EH (cell line): ENCODE results near the gene MMUT.
A peak's percentile ranks its signal among the peaks of the same experiment; 100 is the strongest.
"Not testable (repeated sequence)": the region's sequence is repeated elsewhere in the genome, so short reads cannot be mapped to it uniquely, and the experiment has no call there.

Experiments
- DNase-seq: peaks from one replicate; pipeline ENCODE4 v3.0.0-alpha.2; 2015; ENCODE audit warnings: low read depth

Gene MMUT

GRCh38 chr6:49462927-49463611 is at the start of gene MMUT, which contains the start of gene CENPQ:
Gene MMUT (minus strand): TSS chr6:49463253. CDS start chr6:49459466, 3,787 bp downstream.
Gene CENPQ (plus strand): TSS chr6:49463370. CDS start chr6:49470177, 6,807 bp downstream.
- DNase-seq, result peak; percentile 96

GRCh38 chr6:49509342-49509741 is 46.3 kb upstream of the MMUT start:
- no peak for DNase-seq

GRCh38 chr6:49506569-49507111 is 43.6 kb upstream of the MMUT start:
- DNase-seq, result no peak

- DNase-seq, result no peak
Observed at GRCh38 chr6:49504666-49505065, 41.6 kb upstream of the MMUT start.

- DNase-seq, result no peak
Observed at GRCh38 chr6:49499623-49500022, 36.6 kb upstream of the MMUT start, which contains the start of gene GLYATL3. Gene GLYATL3 (plus strand): TSS chr6:49499923. CDS start chr6:49511991, 12,068 bp downstream.

GRCh38 chr6:49499126-49499525 is 36.1 kb upstream of the MMUT start:
- no peak for DNase-seq

GRCh38 chr6:49497304-49497703 is 34.3 kb upstream of the MMUT start:
- no peak for DNase-seq

- DNase-seq, result no peak
Observed at GRCh38 chr6:49490633-49491032, 27.6 kb upstream of the MMUT start.

- not testable (repeated sequence) for DNase-seq
Observed at GRCh38 chr6:49483380-49483779, 20.3 kb upstream of the MMUT start.

- not testable (repeated sequence) for DNase-seq
Observed at GRCh38 chr6:49481846-49482245, 18.8 kb upstream of the MMUT start.

- DNase-seq, result peak; percentile 69
Observed at GRCh38 chr6:49479308-49479970, 16.4 kb upstream of the MMUT start.

- DNase-seq, result not testable (repeated sequence)
Observed at GRCh38 chr6:49476564-49476963, 13.5 kb upstream of the MMUT start.

- no peak for DNase-seq
Observed at GRCh38 chr6:49468042-49468441, 5.0 kb upstream of the MMUT start.

- no peak for DNase-seq
Observed at GRCh38 chr6:49464691-49465090, 1.6 kb upstream of the MMUT start.

- no peak for DNase-seq
Observed at GRCh38 chr6:49463612-49463967, 537 bp upstream of the MMUT start.

GRCh38 chr6:49462599-49462926 is 490 bp downstream of the MMUT start:
- no peak for DNase-seq

- DNase-seq, result no peak
Observed at GRCh38 chr6:49462071-49462470, 982 bp downstream of the MMUT start.

GRCh38 chr6:49457771-49458170 is 5.3 kb downstream of the MMUT start:
- DNase-seq, result peak; percentile 27

- DNase-seq, result no peak
Observed at GRCh38 chr6:49454787-49455709, 8.0 kb downstream of the MMUT start.

GRCh38 chr6:49453221-49453620 is 9.8 kb downstream of the MMUT start:
- peak; percentile 6 for DNase-seq

- no peak for DNase-seq
Observed at GRCh38 chr6:49430866-49431265, 32.2 kb downstream of the MMUT start.

GRCh38 chr6:49430187-49430586 is 32.9 kb downstream of the MMUT start:
- DNase-seq, result peak; percentile 76
